T-helper 2 cell (primary cell): Measurements from ENCODE around the gene TNFAIP8L2.

Experiments used
- DNase-seq, 5 experiments: peaks; one replicate each; pipeline versions ENCODE4 v3.0.0 to v3.0.0-alpha.2; 2012 to 2022
- total RNA-seq, 2 donors: gene quantifications; one replicate each; lab custom pipeline; 2026; lab: John Stamatoyannopoulos, UW

The TNFAIP8L2 gene
- total RNA-seq = 0.62 to 5.7 reads per million in 2 donors

DNA sequence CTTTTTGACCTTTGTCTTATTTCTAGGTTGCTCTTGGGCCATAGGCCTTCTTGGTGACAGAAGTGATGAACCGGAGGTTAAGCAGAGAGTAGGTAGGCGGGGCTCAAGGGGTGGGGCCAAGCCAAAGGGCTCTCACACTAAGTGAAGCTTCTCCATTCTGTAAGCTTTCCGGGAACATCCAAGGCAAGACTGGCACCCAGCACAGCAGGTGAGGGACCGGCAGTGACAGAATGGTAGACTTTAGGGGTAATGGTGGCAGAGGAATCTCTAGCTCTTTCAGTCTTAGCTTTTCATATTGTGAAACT lies at the start of gene TNFAIP8L2:
Gene TNFAIP8L2, plus strand, starts transcription at position 135 of the 305 bp plus-strand sequence. CDS start 2,049 bp downstream, outside the sequence.
- DNase-seq = peak; percentile 35 to 88 (median 65)

DNA sequence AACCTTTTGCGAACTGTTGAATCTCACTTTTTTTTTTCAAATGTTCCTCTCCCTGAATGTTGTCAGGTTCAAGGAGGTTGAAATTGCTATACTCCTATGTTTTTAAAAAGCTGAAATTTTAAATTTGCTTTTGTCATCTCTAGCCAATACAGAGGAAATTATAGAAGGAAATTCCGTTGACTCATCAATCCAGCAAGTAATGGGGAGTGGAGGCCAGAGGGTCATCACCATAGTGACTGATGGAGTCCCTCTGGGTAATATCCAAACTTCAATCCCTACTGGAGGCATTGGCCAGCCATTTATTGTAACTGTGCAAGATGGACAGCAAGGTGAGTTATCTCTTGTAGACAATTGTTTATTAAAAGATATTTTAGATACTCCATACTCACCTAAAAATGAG lies 49.6 kb upstream of the TNFAIP8L2 start:
- no peak for DNase-seq

DNA sequence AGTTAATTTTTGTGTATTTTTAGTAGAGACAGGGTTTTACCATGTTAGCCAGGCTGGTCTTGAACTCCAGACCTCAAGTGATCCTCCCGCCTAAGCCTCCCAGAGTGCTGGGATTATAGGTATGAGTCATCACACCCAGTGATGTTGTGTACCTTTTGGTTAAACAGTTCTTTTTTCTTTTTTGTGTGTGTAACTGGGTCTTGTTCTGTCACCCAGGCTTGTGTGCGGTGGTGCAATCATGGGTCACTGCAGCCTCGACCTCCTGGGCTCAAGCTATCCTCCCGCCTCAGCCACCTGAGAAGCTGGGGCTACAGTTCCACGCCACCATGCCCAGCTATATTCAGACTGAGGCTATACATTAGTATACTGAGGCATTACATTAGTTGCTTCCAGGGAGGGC lies 48.1 kb upstream of the TNFAIP8L2 start:
- DNase-seq = no peak

DNA sequence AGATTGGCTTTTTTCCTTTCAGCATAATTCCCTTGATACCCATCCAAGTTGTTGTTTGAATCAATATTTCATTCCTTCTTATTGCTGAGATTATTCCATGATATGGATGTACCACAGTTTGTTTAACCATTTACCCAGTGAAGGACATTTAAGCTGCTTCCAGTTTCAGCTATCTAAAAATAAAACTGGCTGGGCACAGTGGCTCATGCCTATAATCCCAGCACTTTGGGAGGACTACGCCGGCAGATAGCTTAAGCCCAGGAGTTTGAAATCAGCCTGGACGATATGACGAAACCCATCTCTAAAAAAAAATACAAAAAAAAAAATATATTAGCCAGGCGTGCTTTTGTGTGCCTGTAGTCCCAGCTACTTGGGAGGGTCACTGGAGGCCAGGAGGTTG lies 42.6 kb upstream of the TNFAIP8L2 start:
- DNase-seq = no peak

DNA sequence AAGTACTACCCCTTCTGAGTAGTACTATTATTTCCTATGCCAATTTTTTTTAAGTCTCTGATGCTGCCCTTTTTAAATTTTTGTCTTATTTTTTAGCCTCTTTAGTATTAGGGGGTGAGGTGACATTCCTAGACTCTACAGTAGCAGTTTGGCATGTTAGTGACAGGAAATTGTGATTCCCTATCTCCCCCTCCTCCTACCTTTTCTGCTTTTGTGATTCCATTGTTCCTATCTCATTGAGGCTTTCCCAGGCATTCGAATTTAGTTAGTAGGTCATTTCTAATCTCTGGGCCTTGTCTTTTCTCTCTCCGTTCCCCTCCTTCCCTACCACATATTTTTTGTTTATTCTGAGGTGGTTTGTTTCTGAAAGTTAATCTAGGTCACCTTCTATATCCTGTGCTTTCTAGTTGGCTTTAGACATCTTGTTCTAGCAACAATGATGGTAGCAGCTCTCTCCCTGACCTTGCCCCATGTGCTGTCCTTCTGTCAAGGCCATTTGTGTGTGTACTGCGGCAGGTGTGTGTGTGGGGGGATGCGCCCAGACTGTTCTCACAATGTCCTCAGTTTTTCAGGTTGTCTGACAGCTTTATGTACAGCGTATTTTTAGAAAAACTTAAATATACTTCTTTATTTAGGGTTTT lies 31.6 kb upstream of the TNFAIP8L2 start:
- DNase-seq = no peak

DNA sequence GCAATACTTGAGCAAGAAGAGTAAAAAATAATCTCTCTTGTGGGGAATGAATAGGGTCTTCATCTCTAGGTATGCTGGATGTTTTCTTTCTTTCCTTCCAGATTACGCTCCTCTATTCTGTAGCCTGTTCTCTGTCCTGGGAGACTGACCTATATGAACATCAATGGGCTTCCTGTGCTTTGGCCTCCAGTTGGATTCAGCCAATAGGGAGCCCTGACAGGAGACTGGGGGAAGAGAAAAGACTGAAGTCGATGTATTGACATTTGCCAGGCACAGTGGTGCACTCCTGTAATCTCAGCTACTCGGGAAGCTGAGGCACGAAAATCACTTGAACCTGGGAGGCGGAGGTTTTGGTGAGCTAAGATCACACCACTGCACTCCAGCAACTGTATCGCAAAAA lies 27.6 kb upstream of the TNFAIP8L2 start:
- no peak for DNase-seq

DNA sequence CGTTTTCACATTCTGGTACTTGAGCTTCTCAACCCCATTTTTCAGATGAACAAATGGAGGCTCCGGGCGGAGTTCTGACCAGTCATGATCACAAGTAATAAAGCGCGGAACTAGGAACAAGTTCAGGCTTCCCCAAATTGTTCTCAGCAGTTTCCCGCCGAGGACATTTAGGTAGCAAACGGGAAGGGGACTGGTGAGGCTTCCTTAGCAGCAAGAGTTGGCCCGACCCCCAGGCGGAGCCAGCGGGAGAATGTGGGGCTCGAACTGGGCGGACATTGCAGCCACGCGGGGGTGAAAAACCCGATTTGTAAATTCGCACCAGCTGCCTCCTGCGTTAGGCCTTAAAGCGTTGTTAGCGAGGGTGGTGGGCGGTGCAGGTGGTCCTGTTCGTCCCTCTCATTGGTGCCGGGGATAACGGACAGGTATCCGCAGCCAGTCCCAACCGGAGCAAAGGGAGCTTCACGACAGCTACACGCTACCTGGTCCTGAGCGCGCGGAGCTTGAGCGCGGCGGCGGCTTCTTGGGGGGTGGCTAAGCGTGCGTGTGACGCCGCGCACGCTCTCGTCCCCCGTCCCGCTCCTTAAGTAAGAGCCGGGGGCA lies 25.4 kb upstream of the TNFAIP8L2 start:
- peak; percentile 39 to 84 (median 56) for DNase-seq

DNA sequence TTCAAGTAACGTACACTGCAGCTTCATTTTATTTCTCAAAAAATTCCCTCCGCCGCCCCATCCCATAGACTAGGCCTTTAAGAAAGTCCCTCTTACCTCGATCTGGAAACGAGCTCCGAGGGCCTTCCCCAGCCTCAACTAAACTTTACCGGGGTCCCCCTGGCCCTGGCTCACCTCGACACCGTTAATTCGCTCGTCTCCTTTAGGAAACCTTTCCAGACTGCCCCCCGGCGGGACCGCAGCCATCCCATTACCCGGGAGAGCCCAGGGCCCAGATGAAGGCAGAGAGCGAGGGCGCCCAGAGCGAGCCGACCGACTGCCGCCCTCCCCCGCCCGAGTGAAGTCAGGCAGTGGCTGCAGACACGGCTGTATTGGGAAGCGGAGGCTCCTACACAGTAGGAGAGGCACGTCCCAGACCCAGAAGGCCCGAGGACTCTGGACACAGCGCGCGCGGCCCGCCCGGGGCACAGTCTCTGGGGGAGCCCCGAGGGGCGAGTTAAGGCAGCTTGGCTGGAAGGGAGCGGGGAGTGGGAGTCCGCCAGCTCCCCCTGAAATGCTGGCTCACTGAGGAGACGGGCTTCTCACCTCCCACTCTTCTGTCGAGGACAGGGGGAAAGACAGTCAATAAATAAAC lies 24.6 kb upstream of the TNFAIP8L2 start:
- DNase-seq = no peak

DNA sequence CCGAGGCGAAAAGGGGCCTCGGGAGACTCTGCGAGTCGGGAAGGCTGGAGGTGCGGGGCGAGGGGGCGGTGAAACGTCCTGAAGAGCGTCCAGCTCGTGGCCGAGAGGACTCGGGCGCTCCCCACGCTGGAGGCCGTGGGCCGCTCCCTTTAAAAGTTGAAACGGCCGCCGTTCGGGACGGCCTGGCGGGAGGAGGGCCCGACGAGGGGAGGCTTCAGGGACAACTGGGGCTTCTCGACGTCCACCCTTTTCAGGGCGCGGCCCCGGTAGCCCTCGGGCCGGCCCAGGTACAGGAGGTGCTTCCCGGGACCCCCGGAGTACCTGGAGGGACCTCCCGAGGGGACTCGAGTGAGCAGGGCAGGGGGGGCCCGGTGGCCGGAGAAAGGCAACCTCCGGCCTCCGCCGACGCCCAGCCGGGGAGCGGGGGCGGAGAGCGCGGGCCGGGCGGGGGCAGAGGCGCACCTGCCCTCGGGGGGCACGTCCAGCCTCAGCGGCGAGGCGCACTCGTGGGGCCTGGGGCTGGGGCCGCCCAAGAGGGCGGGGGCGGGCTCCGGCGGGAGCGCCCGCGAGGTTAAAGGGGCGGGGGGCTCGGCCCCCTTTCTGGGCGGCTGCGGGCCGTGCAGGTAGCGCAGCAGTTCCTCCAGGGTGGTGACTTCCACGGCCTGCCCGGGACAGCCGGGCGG lies 24.0 kb upstream of the TNFAIP8L2 start:
- no peak for DNase-seq

DNA sequence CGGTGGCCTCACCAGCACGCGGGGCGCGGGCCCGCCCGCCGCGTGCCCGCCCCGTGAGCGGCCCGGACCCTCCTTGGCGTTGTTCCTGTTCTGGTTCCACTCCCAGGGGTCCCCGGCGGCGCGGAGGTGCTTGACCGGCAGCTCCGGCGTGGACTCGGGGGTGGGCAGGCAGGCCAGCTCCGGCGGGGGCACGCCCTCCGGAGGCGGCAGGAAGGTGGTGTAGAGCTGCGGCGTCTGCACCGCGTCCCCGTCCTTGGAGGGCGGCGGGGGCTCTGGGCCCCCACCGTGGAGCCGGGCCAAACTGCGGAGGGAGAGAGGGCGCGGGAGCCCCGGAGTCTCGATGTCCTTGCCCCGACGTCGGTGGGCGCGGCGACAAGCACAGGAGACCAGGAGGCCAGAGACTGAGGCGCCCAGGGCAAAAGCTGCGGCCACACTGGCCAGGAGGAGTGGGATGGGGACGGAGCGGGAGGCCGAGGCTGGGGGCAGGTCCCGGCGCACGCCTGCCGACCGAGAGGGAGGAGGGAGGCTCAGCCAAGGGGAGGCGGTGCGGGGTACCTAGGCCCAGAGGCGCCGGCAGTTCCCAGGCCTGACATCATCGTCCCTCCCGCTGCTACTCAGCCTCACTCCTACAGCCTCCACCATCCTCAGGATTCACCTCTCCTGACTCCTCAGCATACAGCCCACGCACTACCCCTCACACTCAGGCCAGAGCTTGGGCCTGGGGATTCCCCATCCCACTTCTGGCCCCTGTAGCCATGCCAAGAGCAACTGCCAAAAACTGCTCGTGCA lies 23.2 kb upstream of the TNFAIP8L2 start:
- no peak for DNase-seq

DNA sequence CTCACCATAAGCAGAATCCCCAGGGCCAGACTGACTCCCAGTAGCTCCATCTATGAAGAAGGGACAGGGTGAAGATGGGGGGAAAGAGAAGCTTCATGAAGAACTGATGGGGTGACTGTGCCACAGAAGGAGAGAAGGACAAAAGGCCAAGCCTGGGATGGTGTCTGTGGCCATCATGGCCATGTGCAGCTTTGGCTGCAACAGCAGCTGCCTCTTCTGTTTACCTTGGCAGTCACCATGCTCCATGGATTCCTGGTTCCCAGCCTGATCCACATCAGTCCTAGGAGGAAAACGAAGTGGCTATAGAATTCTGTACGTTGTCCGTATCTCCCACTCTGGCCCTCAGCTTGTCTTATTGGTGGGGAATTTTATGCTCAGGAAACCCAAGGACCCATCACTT lies 22.1 kb upstream of the TNFAIP8L2 start:
- no peak for DNase-seq

DNA sequence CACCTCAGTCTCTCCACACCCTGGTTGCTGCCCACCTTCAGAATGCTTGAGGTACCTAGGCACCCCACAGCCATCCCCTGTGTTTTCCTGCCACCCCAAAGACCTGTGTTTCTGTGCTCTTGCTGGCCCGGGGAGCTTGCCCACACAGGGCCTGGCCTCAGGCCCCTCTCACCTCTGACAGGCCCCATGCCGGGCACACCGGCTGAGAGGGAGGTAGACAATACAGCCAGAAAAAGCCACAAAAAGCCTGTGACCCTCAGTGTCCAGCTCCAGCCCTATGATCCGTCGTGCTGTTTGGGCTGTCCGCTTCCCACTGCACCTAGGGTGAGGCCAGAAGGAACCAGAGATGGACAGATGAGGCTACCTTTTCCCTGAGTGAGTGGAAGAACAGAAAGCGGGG lies 21.5 kb upstream of the TNFAIP8L2 start:
- DNase-seq = no peak

DNA sequence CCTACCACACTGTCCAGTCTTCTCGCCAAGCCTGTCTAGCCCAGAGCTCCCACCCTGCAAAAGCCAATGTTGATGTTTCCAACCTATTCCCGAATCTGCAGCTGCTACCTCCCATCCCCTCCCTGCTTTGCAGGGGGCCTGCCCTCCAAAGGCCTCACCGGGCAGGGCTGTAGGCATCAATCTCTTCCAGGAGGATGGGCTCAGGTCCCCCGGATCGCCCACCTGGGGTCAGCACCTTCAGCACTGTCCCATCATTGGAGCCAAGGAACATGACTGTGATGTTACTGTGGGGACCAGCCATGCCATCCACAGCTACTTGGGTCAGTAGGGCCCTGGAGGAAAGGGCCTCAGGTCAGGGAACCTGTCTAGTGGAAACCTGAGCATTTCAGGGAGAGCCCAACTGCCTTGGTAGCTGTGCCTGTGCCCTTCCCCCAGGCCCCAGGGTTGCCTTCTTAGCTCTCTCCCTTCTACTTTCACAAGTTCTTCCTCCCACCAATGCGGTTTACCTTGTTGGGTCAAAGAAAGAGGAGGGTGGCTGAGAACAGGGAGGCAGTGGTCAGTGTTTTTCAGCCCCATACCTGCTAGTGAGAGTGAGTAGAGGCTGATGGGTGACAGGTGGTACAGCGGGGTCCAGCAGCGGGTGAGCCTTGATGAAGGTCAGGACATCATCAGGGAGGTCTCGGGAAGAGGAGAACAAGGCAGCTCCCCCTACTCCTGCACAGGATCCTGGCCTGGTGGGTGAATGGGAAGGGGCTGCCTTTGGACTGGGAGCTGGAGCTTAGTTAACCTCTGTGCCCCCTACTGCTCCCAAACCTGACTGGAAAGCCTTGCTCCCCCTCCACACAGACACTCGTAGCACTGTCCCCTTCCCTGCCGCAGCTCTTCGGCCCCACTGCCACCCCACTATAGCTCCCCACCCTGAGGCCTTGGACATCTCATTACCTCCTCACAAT lies 20.7 kb upstream of the TNFAIP8L2 start:
- no peak for DNase-seq

DNA sequence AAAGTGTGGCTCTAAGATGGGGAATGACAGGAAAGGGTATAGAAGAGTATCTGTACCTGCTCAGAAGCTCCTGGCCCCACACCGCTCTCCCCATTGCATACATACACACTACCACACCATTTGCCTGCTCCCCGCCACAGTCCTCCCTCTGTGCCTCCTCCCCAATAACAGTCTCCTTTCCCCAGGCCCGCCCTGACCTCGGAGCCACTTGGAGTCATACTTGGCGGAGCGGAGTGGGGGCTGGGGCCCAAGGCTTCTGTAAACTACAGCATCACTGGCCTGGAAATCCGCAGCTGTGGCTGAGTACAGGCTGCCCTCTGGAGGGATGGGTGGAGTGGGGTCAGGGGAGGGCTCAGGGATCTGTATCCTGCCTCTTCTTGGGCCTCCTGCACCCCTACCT lies 18.7 kb upstream of the TNFAIP8L2 start:
- DNase-seq = no peak

DNA sequence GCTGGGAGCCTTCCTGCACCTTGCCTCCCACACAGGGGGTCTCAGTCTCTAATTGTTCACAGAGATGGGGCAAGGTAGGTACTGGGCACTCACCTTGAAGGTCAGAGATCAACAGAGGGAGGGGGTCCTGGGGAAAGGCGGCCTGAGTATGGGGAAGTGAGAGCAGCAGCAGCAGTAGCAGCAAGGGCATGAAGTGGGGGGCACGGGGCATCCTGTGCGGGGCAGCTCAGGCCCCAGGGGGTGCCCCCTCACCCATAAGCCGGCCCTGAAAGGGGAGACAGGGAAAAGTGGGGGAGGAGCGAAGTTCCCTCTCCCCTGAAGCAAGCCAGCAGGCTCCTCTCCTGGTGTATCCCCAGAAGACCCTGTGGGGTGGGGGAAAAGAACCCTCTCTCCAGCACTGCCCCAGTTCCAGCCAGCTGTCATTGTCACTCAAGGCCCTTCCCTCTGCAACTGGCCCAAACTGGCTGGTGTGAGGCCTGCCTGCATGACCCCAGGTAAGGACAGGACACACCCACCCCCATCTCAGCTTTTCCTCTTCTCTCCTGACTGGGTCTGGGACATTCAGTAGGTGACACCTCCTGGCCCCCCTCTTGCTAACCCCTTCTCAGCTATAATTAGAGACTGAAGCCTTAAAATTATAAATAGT lies 13.9 kb upstream of the TNFAIP8L2 start:
- no peak for DNase-seq

DNA sequence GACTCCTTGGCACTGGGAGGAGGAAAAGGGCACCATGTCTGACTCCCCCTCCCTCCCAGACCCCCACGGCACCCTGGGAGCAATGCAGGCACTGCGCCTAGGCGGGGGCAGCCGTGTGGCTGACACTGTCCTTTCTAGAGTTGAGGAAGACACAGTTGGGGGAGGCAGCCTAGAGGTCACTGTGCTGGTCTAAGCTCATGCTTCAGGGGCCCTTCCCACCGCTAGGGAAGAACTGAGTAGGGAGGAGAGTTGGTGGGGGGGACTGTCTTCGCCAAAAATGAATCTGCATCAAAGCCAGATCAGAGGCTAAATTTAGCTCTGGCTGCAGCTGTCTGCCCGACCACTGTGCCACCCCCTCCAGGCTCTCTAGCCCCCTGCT lies 13.4 kb upstream of the TNFAIP8L2 start:
- DNase-seq = no peak

DNA sequence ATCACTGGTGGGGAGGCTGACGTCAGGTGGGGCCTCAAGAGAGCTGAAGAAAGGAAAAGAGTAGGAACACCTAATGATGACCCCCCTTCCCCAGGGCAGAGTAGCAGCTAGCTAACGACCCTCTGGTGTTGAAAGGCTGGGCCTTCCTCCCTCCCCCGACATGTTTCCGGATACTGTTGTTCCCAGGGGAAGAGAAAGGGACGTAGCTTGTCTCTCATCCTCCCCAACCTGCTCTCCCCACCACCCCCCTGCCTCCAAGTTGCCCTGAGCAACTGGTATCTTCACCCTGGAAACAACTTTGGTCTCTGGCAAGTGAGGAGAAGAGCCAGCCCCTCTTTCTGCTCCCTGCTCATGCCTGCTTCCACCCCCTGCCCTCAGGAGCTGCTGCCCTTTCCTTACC lies 12.5 kb upstream of the TNFAIP8L2 start:
- no peak for DNase-seq

DNA sequence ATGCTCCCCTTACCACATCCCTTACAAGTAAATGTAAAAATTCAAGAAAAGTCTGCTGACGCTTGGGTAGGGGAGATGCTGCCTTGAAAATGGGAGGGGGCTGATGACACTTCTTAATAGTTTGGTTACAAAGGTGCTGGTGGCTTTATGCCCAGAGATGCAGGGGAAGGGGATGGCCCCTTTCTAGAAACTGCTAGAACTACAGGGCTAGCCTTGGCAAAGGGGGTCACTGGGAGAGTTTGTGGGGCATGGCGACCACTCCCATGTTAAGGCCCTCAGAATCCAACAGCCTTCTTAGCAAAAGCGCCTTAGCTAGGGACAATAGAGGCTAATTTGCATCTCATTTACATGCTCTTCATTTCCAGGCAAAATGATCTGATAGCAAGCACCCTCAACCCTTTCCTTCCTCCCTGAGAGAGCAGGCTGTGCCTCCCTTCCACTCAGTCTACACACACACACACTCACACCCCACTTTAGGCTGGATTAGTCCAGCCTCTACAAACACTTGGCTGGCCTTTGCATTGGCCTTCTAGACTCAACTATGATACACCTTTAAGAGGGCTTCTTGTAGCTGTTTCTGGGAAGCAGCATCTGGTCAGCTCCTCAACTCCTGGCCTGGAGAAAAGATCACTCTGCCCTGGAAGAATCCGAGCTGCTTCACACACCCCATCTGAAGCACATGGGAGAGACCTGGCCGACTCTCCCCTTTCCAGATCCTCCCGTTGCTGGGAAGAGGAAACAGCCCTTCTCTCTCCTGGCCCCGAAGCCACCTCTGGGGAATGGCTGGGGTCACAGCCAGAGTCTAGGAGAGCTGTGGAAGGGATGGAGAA lies 11.8 kb upstream of the TNFAIP8L2 start:
- no peak for DNase-seq

DNA sequence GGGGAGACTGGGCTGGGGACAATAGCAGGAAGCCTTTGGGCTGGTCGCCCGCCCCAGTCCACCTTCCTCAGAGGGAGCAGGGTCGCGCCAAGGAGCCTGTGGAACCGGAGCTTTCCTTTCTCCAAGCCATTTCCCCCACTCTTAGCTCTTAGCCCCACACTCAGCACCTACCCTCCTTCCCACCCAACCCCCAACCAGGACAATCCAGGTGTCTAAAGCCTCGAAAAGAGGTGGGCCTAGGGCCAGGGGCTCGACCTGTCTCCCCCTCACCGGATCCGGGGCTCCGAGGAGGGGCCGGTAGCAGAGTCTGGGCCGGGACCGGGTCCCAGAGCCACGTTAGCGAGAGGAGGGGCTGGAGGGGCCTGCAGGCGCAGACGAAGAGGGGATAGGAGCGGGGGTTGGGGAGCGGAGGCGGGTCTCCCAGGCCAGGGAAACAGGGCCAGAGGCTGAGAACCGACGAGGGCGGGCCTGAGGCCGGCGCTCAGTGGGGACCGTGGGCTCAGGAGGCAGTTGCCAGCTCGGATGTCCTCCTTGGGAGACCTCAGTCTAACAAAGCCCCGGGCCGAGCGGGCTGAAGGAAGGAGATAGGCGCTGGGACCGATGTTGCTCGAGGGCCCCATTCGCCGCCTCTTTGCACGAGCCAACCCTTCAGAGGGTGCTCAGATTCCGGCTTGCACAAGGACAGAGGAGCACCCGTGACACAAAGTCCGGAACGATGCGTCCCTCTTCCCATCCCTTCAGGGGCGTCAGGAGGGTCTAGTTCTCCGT lies 11.0 kb upstream of the TNFAIP8L2 start:
- DNase-seq = peak in 1 of 5 experiments; percentile 32

DNA sequence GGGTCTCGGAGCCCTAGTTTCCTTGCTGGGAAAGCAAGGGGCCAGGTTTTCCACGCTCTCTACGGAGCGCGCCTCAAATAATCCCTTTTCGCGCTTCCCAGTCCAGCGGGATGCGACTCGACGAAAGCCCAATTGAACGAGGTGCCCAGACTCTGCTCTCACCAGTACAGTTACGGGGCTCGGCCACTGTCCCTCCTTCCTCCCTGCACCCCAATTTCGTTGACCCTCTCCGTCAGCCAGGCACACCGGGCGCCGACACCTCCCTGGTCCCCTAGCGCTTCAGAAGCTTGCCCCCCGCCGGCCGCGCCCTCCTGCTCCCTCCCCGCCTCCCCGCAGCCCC lies 10.4 kb upstream of the TNFAIP8L2 start:
- DNase-seq = no peak
